Astrocyte (in vitro differentiated cells and primary cell): ENCODE measurements around the gene PYGB.

ENCODE experiments used
- EZH2 ChIP-seq: IDR thresholded peaks from 2 replicates; pipeline ENCODE4 v1.6.1; 2012; ENCODE audit warnings: mild to moderate bottlenecking, low read length, inconsistent platforms; ENCODE audit not compliant: insufficient read depth
- TF ChIP-seq, protein P1 (sequence below): IDR thresholded peaks from 2 replicates; pipeline ENCODE4 v1.5.1; 2011; ENCODE audit warnings: low read depth, mild to moderate bottlenecking, inconsistent platforms, low read length, moderate library complexity; ENCODE audit not compliant: insufficient read depth

DNA sequence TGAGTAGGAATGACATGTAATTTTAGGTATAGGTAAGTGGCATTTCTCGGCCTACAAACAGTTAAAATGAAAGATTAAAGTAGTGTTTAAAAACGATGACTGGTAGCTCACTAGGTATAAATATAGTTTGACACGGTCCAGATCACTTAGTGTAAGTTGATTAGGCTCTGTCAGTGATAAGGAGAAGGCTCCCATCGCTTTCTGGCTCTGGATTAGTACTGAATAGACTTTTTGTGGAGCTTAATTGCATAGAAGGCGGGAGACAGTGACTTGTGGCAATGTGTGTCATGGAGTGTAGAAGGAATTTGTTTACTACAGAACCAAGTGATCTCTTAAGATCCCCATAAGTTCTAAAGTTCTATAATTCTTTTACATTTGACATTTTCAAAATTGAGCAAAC, 6.7 kb downstream of the PYGB start:
- TF ChIP-seq, protein P1, sequence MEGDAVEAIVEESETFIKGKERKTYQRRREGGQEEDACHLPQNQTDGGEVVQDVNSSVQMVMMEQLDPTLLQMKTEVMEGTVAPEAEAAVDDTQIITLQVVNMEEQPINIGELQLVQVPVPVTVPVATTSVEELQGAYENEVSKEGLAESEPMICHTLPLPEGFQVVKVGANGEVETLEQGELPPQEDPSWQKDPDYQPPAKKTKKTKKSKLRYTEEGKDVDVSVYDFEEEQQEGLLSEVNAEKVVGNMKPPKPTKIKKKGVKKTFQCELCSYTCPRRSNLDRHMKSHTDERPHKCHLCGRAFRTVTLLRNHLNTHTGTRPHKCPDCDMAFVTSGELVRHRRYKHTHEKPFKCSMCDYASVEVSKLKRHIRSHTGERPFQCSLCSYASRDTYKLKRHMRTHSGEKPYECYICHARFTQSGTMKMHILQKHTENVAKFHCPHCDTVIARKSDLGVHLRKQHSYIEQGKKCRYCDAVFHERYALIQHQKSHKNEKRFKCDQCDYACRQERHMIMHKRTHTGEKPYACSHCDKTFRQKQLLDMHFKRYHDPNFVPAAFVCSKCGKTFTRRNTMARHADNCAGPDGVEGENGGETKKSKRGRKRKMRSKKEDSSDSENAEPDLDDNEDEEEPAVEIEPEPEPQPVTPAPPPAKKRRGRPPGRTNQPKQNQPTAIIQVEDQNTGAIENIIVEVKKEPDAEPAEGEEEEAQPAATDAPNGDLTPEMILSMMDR = no peak
- TF ChIP-seq EZH2 = no peak
